Tibial artery (tissue), 4 donors: ENCODE results near the gene EFCAB6.

ENCODE experiments used
- DNase-seq, 2 donors: peaks; one replicate each; pipeline ENCODE4 v3.0.0-alpha.2; 2019
- H3K27ac ChIP-seq, 2 donors: fragments of 200-600 bp; sonication (generic) in 1 of 2; 1 replicate in 1 of 2; 2 replicates in 1 of 2; pipeline ENCODE4 v1.5.1; 2018 to 2019; ENCODE audit warnings: mild to moderate bottlenecking in 1 of 2
- H3K27me3 ChIP-seq, 2 donors: fragments of 200-600 bp; sonication (generic) in 1 of 2; one replicate each; pipeline versions ENCODE4 v1.5.1 to v1.6.0; 2016 to 2019
- H3K36me3 ChIP-seq, 3 donors: fragments of 200-600 bp; sonication (generic) in 2 of 3; one replicate each; pipeline ENCODE4 v1.5.1; 2016 to 2019; ENCODE audit warnings: mild to moderate bottlenecking in 2 of 3
- H3K4me1 ChIP-seq, 4 donors: fragments of 200-600 bp; sonication (generic) in 2 of 4; 1 replicate in 3 of 4; 2 replicates in 1 of 4; pipeline ENCODE4 v1.5.1; 2016 to 2019
- H3K4me3 ChIP-seq, 2 donors: fragments of 200-600 bp; sonication (generic) in 1 of 2; 1 replicate in 1 of 2; 2 replicates in 1 of 2; pipeline ENCODE4 v1.5.1; 2018 to 2019; ENCODE audit warnings: mild to moderate bottlenecking in 2 of 2
- H3K9me3 ChIP-seq, 3 donors: fragments of 200-600 bp; sonication (generic) in 1 of 3; one replicate each; pipeline ENCODE4 v1.5.1; 2016 to 2019
- intact Hi-C: fragments of 100-400 bp; cut with DNase I; formaldehyde crosslinking; loops from one replicate; pipeline ENCODE4 v1.15.0; 2023; ENCODE audit warnings: low total_unique reads
- TF ChIP-seq, protein P1 (sequence below), 2 experiments: fragments of 200-600 bp in 1 of 2; fragments of 450-650 bp in 1 of 2; IDR thresholded peaks; one replicate each; pipeline ENCODE4 v1.5.1; 2017 to 2019; ENCODE audit warnings: antibody characterized with exemption in 2 of 2, mild to moderate bottlenecking in 1 of 2, moderate library complexity in 1 of 2

Gene EFCAB6

DNA sequence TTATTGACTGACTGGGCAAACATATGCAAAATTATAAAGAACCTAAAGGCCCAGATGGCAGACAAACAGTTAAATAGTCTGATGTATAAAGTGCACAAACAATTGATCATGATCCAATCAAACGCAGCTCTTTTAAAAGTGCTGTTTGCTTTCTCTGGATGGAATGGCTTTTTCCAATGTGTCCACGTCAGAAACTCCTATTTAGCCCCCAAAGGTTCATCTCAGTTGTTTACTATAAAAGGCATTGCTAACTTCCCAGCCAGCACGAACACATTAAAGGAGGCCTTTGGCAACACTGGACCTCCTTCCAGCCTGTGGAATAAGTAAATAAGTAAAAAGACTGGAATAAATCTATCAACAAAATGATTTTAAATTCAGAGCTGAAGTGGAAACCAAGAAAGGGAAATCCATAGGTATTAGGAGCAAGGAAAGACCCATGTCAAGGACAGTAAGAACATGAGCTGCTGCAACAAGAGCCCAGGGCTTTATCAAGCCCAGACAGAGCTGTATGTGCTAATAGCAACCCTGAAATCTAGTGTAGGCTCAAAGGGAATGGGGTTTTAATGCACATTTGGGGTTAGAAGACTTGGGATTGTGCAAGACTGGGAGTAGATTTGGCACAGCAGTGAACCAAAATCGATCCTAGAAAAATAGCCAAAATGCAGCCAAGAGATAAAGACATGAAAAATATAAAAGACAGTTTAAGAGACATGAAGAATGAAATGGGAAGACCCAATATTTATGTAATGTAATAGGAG, 105.4 kb downstream of the EFCAB6 start:
- no peak overlapping the region for H3K4me3 ChIP-seq

DNA sequence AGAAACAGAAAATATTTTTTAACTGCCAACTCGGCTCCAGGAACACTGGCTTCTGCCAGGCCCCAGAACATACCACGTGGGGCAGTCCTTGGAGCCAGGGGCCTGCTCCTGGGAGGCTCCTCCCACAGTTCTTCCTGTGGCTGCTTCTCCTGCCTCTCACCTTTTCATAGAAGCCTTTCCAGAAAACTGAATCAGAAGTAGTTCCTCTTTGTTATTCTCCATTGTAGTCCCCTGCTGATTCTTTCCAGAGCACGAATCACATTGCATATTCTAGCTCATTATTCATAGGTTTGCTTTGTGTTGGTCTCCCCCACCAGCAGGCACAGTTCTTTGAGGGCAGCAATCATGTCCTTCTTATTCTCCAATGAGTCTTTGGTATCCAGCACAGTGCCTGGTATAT, 106.0 kb downstream of the EFCAB6 start:
- intact Hi-C loops: no loop called here
- H3K27me3 ChIP-seq: no peaks in the 10 kb centered on the region
- no peak overlapping the region for H3K4me3 ChIP-seq
- H3K36me3 ChIP-seq: no peaks in the 10 kb centered on the region
- DNase-seq: no peak
- TF ChIP-seq, protein P1, sequence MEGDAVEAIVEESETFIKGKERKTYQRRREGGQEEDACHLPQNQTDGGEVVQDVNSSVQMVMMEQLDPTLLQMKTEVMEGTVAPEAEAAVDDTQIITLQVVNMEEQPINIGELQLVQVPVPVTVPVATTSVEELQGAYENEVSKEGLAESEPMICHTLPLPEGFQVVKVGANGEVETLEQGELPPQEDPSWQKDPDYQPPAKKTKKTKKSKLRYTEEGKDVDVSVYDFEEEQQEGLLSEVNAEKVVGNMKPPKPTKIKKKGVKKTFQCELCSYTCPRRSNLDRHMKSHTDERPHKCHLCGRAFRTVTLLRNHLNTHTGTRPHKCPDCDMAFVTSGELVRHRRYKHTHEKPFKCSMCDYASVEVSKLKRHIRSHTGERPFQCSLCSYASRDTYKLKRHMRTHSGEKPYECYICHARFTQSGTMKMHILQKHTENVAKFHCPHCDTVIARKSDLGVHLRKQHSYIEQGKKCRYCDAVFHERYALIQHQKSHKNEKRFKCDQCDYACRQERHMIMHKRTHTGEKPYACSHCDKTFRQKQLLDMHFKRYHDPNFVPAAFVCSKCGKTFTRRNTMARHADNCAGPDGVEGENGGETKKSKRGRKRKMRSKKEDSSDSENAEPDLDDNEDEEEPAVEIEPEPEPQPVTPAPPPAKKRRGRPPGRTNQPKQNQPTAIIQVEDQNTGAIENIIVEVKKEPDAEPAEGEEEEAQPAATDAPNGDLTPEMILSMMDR (IDR thresholded peaks at IDR 0.05): no peak
- no peaks in the 10 kb centered on the region for H3K4me1 ChIP-seq
- no peak overlapping the region for H3K27ac ChIP-seq
- H3K9me3 ChIP-seq: peaks cover 0 to 19% (median 11%) of the 10 kb centered on the region in 3 donors

More for the DNA sequence above, 105.4 kb downstream of the EFCAB6 start:
- TF ChIP-seq, protein P1 (IDR thresholded peaks at IDR 0.05): no peak
- intact Hi-C loops: no loop called here
- DNase-seq: no peak
- Histone ChIP-seq H3K36me3 (no peaks in the 10 kb centered on the region), H3K27ac (no peak overlapping the region), H3K27me3 (no peaks in the 10 kb centered on the region), H3K9me3 (peaks cover 0 to 19% (median 11%) of the 10 kb centered on the region in 3 donors), H3K4me1 (no peaks in the 10 kb centered on the region)

DNA sequence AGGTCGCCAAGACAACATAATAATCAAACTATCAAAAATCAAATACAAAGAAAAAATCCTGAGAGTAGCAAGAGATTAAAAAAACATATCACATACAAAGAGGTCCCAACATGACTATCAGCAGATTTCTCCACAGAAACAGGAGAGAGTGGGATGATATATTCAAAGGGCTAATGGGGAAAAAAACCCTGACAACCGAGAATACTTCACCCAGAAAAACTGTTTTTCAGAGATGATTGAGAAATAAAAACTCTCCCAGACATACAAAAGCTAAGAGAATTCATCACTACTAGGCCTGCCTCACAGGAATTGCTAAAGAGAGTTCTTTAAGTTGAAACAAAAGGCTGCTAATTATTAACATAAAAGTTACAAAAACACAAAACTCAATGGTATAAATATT, 108.1 kb downstream of the EFCAB6 start:
- intact Hi-C loops: no loop called here
- peaks cover 0 to 19% (median 11%) of the 10 kb centered on the region in 3 donors for H3K9me3 ChIP-seq
- H3K4me3 ChIP-seq: no peak overlapping the region
- DNase-seq: no peak
- no peak overlapping the region for H3K27ac ChIP-seq
- TF ChIP-seq, protein P1 (IDR thresholded peaks at IDR 0.05): no peak
- H3K27me3 ChIP-seq: no peaks in the 10 kb centered on the region
- no peaks in the 10 kb centered on the region for H3K4me1 ChIP-seq
- no peaks in the 10 kb centered on the region for H3K36me3 ChIP-seq

DNA sequence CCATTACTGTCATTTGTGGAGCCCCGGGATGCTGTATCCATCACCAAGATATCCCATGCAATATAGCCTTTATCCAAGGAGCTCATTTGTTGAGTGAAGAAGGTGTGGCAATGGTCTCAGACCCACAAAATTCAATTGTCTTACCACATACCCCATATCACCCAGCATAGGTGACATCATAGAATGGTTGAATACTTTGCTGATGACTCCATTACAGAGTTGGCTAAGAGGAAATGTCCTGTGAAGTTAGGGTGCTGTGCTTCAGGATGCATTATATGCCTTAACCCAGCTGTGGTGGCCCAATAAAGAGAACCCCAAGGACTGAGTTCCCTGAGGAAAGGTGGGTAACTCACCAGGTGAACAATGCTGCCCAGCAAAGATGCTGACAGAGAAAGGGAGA, 113.7 kb downstream of the EFCAB6 start:
- no peaks in the 10 kb centered on the region for H3K27me3 ChIP-seq
- TF ChIP-seq, protein P1 (IDR thresholded peaks at IDR 0.05): no peak
- H3K27ac ChIP-seq: no peak overlapping the region
- intact Hi-C loops: no loop called here
- DNase-seq: no peak
- no peaks in the 10 kb centered on the region for H3K36me3 ChIP-seq
- peaks cover 0 to 13% (median 0%) of the 10 kb centered on the region in 3 donors for H3K9me3 ChIP-seq
- no peak overlapping the region for H3K4me3 ChIP-seq
- no peaks in the 10 kb centered on the region for H3K4me1 ChIP-seq

DNA sequence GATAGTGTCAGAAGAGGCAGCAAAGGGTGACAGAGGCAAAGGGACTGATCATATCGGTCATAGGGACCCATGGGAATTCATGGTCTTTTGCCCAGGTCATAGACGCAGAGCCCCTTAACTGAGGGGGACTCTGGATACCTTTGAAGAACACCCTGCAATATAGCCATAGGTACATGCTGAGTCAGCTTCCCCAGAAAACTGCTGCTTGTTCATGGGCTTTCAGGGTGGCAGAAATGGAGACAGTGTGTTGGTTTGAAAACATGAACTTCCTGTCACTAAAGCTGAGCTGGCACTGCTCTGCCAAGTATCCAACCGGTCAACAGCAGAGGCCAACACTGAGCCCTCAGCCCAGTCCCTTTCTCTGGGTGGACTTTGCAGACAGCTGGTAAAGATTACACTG, 114.2 kb downstream of the EFCAB6 start:
- no peaks in the 10 kb centered on the region for H3K27me3 ChIP-seq
- no peak overlapping the region for H3K4me3 ChIP-seq
- peaks cover 0 to 8% (median 0%) of the 10 kb centered on the region in 3 donors for H3K9me3 ChIP-seq
- no peaks in the 10 kb centered on the region for H3K36me3 ChIP-seq
- DNase-seq: no peak
- H3K4me1 ChIP-seq: no peaks in the 10 kb centered on the region
- TF ChIP-seq, protein P1 (IDR thresholded peaks at IDR 0.05): no peak
- no peak overlapping the region for H3K27ac ChIP-seq
- intact Hi-C loops: no loop called here
